ENCODE measurements around the gene DOK5.

DNA sequence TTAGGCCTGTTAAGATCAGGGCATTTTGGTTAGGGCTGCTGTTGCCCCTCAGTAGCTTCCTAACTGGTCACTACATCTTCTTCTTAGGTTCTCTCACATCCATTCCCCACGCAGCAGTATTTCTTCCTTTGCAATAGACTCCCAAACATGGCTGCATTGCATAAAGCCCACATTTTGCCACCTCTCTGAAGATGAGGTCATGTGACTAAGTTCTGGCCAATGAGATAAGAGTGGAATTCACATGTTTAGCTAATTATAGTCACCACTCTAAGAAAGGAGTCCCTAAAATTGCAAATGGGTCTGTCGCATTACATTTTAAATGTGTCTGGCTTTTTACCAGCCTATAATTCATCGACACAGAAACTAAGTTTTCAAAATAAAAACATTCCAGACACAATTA lies 9.3 kb upstream of the DOK5 start:
- no peak for TF ChIP-seq POLR2AphosphoS5 (IDR thresholded peaks at IDR 0.05; ENCODE audit: low read depth, low read length)
- TF ChIP-seq SIN3A (IDR thresholded peaks at IDR 0.05; ENCODE audit: borderline replicate concordance, low read depth, low read length), result no peak
- TF ChIP-seq MEF2A (IDR thresholded peaks at IDR 0.05; ENCODE audit: borderline replicate concordance, low read depth), result no peak
- TF ChIP-seq GABPA (IDR thresholded peaks at IDR 0.05; ENCODE audit: low read depth), result no peak
- TF ChIP-seq NRF1 (IDR thresholded peaks at IDR 0.05; ENCODE audit: low read depth, low read length), result no peak
- no peak for TF ChIP-seq EZH2phosphoT487 (IDR thresholded peaks at IDR 0.05; ENCODE audit: borderline replicate concordance, low read depth)
- TF ChIP-seq EP300 (IDR thresholded peaks at IDR 0.05; ENCODE audit: borderline replicate concordance in 1 of 2, low read depth in 1 of 2, low read length in 1 of 2), result no peak
- TF ChIP-seq RAD21 (IDR thresholded peaks at IDR 0.05; ENCODE audit: low read length), result no peak
- TF ChIP-seq, protein P1, sequence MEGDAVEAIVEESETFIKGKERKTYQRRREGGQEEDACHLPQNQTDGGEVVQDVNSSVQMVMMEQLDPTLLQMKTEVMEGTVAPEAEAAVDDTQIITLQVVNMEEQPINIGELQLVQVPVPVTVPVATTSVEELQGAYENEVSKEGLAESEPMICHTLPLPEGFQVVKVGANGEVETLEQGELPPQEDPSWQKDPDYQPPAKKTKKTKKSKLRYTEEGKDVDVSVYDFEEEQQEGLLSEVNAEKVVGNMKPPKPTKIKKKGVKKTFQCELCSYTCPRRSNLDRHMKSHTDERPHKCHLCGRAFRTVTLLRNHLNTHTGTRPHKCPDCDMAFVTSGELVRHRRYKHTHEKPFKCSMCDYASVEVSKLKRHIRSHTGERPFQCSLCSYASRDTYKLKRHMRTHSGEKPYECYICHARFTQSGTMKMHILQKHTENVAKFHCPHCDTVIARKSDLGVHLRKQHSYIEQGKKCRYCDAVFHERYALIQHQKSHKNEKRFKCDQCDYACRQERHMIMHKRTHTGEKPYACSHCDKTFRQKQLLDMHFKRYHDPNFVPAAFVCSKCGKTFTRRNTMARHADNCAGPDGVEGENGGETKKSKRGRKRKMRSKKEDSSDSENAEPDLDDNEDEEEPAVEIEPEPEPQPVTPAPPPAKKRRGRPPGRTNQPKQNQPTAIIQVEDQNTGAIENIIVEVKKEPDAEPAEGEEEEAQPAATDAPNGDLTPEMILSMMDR (IDR thresholded peaks at IDR 0.05), result no peak
- no peak for TF ChIP-seq TAF1 (IDR thresholded peaks at IDR 0.05; ENCODE audit: borderline replicate concordance, low read depth, low read length)
- TF ChIP-seq, protein P2, sequence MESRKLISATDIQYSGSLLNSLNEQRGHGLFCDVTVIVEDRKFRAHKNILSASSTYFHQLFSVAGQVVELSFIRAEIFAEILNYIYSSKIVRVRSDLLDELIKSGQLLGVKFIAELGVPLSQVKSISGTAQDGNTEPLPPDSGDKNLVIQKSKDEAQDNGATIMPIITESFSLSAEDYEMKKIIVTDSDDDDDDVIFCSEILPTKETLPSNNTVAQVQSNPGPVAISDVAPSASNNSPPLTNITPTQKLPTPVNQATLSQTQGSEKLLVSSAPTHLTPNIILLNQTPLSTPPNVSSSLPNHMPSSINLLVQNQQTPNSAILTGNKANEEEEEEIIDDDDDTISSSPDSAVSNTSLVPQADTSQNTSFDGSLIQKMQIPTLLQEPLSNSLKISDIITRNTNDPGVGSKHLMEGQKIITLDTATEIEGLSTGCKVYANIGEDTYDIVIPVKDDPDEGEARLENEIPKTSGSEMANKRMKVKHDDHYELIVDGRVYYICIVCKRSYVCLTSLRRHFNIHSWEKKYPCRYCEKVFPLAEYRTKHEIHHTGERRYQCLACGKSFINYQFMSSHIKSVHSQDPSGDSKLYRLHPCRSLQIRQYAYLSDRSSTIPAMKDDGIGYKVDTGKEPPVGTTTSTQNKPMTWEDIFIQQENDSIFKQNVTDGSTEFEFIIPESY (IDR thresholded peaks at IDR 0.05; ENCODE audit: borderline replicate concordance, low read depth), result no peak
- TF ChIP-seq, protein P3, sequence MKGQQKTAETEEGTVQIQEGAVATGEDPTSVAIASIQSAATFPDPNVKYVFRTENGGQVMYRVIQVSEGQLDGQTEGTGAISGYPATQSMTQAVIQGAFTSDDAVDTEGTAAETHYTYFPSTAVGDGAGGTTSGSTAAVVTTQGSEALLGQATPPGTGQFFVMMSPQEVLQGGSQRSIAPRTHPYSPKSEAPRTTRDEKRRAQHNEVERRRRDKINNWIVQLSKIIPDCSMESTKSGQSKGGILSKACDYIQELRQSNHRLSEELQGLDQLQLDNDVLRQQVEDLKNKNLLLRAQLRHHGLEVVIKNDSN (IDR thresholded peaks at IDR 0.05; ENCODE audit: borderline replicate concordance, low read depth), result no peak
- TF ChIP-seq, protein P4, sequence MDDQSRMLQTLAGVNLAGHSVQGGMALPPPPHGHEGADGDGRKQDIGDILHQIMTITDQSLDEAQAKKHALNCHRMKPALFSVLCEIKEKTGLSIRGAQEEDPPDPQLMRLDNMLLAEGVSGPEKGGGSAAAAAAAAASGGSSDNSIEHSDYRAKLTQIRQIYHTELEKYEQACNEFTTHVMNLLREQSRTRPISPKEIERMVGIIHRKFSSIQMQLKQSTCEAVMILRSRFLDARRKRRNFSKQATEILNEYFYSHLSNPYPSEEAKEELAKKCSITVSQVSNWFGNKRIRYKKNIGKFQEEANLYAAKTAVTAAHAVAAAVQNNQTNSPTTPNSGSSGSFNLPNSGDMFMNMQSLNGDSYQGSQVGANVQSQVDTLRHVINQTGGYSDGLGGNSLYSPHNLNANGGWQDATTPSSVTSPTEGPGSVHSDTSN (IDR thresholded peaks at IDR 0.05), result no peak
